Measurements from ENCODE around the gene SHISAL1.

GRCh38 chr22:44347080-44347479 lies 34.3 kb upstream of the SHISAL1 start:
- TF ChIP-seq EZH2 (IDR thresholded peaks at IDR 0.05; ENCODE audit: borderline replicate concordance, low read depth, low read length, severe bottlenecking) (no peak), CTCF (IDR thresholded peaks at IDR 0.05; ENCODE audit: borderline replicate concordance, extremely low read depth, low read length, poor library complexity, severe bottlenecking) (no peak)
